Measurements from ENCODE around the gene TANK. TPM values are rescaled to one million over a fixed set of nuclear protein-coding genes. Genes with fewer than 3 reads are reported as not detected.

The TANK gene
- total RNA-seq, 2 donors from 2014 or later, result 90.3 to 126 TPM

- DNase-seq (ENCODE audit: low spot score in 2 of 2) (no peak), ATAC-seq (no peak)
- peaks cover 45 to 86% of the 10 kb centered on the region in 2 donors for H3K36me3 Mint-ChIP-seq
- H3K9me3 Mint-ChIP-seq, result peaks cover 27 to 55% of the 10 kb centered on the region in 2 donors
- no peak overlapping the region for H3K27ac Mint-ChIP-seq
Observed at GRCh38 chr2:161150704-161151103, 9.5 kb upstream of the TANK start.

GRCh38 chr2:161152302-161152701, 7.9 kb upstream of the TANK start:
- ATAC-seq, result no peak
- H3K9me3 Mint-ChIP-seq, result peaks cover 27 to 53% of the 10 kb centered on the region in 2 donors
- peaks cover 32 to 86% of the 10 kb centered on the region in 2 donors for H3K36me3 Mint-ChIP-seq
- no peak overlapping the region for H3K27ac Mint-ChIP-seq
- DNase-seq (ENCODE audit: low spot score in 2 of 2), result no peak

GRCh38 chr2:161158882-161159281, 1.3 kb upstream of the TANK start:
- Mint-ChIP-seq H3K36me3 (peaks cover 19 to 66% of the 10 kb centered on the region in 2 donors), H3K27ac (peak overlapping the region; percentile 61 to 97)
- ATAC-seq, result no peak

GRCh38 chr2:161159456-161160225, 587 bp upstream of the TANK start:
- peaks cover 19 to 63% of the 10 kb centered on the region in 2 donors for H3K36me3 Mint-ChIP-seq
- DNase-seq (ENCODE audit: low spot score in 2 of 2) (no peak), ATAC-seq (peak in 1 of 2 donors; percentile 1)
- H3K9me3 Mint-ChIP-seq, result no peaks in the 10 kb centered on the region
- peak overlapping the region; percentile 65 to 97 for H3K27ac Mint-ChIP-seq

More at GRCh38 chr2:161158882-161159281, 1.3 kb upstream of the TANK start:
- H3K9me3 Mint-ChIP-seq, result peaks cover 0 to 5% of the 10 kb centered on the region in 2 donors
- DNase-seq (ENCODE audit: low spot score in 2 of 2), result no peak

- DNase-seq (ENCODE audit: low spot score in 2 of 2) (peak in 1 of 2 donors; percentile 48), ATAC-seq (peak in 1 of 2 donors; percentile 23)
- H3K36me3 Mint-ChIP-seq, result peaks cover 19 to 56% of the 10 kb centered on the region in 2 donors
- H3K9me3 Mint-ChIP-seq, result no peaks in the 10 kb centered on the region
- peak overlapping the region; percentile 97 to 99 for H3K27ac Mint-ChIP-seq
Observed at GRCh38 chr2:161161074-161161706, 962 bp downstream of the TANK start.

- ATAC-seq, result no peak
- Mint-ChIP-seq H3K36me3 (peaks cover 25 to 59% of the 10 kb centered on the region in 2 donors), H3K27ac (peak overlapping the region; percentile 71 to 77)
Observed at GRCh38 chr2:161163440-161163839, 3.2 kb downstream of the TANK start.

GRCh38 chr2:161164161-161164560, 3.9 kb downstream of the TANK start:
- Mint-ChIP-seq H3K9me3 (peaks cover 4% of the 10 kb centered on the region in 2 donors), H3K36me3 (peaks cover 25 to 59% of the 10 kb centered on the region in 2 donors), H3K27ac (peak overlapping the region in 1 of 2 donors; percentile 95)
- DNase-seq (ENCODE audit: low spot score in 2 of 2), result no peak
- no peak for ATAC-seq

More at GRCh38 chr2:161163440-161163839, 3.2 kb downstream of the TANK start:
- peaks cover 4% of the 10 kb centered on the region in 2 donors for H3K9me3 Mint-ChIP-seq
- no peak for DNase-seq (ENCODE audit: low spot score in 2 of 2)

- no peak for ATAC-seq
- DNase-seq (ENCODE audit: low spot score in 2 of 2), result no peak
- H3K9me3 Mint-ChIP-seq, result peaks cover 4% of the 10 kb centered on the region in 2 donors
- peak overlapping the region in 1 of 2 donors; percentile 93 for H3K27ac Mint-ChIP-seq
- peaks cover 23 to 66% of the 10 kb centered on the region in 2 donors for H3K36me3 Mint-ChIP-seq
Observed at GRCh38 chr2:161165266-161165665, 5.0 kb downstream of the TANK start.

- ATAC-seq, result no peak
- H3K9me3 Mint-ChIP-seq, result peaks cover 4% of the 10 kb centered on the region in 2 donors
- DNase-seq (ENCODE audit: low spot score in 2 of 2), result no peak
- H3K27ac Mint-ChIP-seq, result peak overlapping the region; percentile 93 to 95
- peaks cover 17 to 66% of the 10 kb centered on the region in 2 donors for H3K36me3 Mint-ChIP-seq
Observed at GRCh38 chr2:161165811-161166210, 5.6 kb downstream of the TANK start.

- DNase-seq (ENCODE audit: low spot score in 2 of 2), result peak; percentile 67 to 83
- Mint-ChIP-seq H3K9me3 (peaks cover 4% of the 10 kb centered on the region in 2 donors), H3K36me3 (peaks cover 12 to 66% of the 10 kb centered on the region in 2 donors), H3K27ac (peak overlapping the region; percentile 93 to 95)
- ATAC-seq, result peak; percentile 93 to 95
Observed at GRCh38 chr2:161166538-161167409, 6.5 kb downstream of the TANK start.

- Mint-ChIP-seq H3K36me3 (peaks cover 21 to 69% of the 10 kb centered on the region in 2 donors), H3K27ac (no peak overlapping the region), H3K9me3 (peaks cover 10 to 14% of the 10 kb centered on the region in 2 donors)
- ATAC-seq (no peak), DNase-seq (ENCODE audit: low spot score in 2 of 2) (no peak)
Observed at GRCh38 chr2:161169335-161169734, 9.1 kb downstream of the TANK start.

- DNase-seq (ENCODE audit: low spot score in 2 of 2), result no peak
- Mint-ChIP-seq H3K9me3 (peaks cover 10 to 14% of the 10 kb centered on the region in 2 donors), H3K27ac (no peak overlapping the region), H3K36me3 (peaks cover 27 to 77% of the 10 kb centered on the region in 2 donors)
- ATAC-seq, result no peak
Observed at GRCh38 chr2:161170377-161170776, 10.1 kb downstream of the TANK start.

GRCh38 chr2:161170958-161171932, 11.0 kb downstream of the TANK start:
- H3K27ac Mint-ChIP-seq, result no peak overlapping the region
- ATAC-seq (no peak), DNase-seq (ENCODE audit: low spot score in 2 of 2) (no peak)
- H3K9me3 Mint-ChIP-seq, result peaks cover 14% of the 10 kb centered on the region in 2 donors
- H3K36me3 Mint-ChIP-seq, result peaks cover 34 to 86% of the 10 kb centered on the region in 2 donors

- Mint-ChIP-seq H3K27ac (peak overlapping the region; percentile 45 to 62), H3K36me3 (peaks cover 37 to 89% of the 10 kb centered on the region in 2 donors), H3K9me3 (peaks cover 10% of the 10 kb centered on the region in 2 donors)
- DNase-seq (ENCODE audit: low spot score in 2 of 2) (no peak), ATAC-seq (peak; percentile 88 to 89)
Observed at GRCh38 chr2:161172901-161173540, 12.8 kb downstream of the TANK start.

All from activated naive CD4-positive, alpha-beta T cell treated with anti-CD3 and anti-CD28 coated beads, Interleukin-2, amount 50 U/mL, for 72 hours (primary cell).